Type B pancreatic cell (in vitro differentiated cells): ENCODE results near the gene SPRED2. TPM values are rescaled to one million over a fixed set of nuclear protein-coding genes. Genes with fewer than 3 reads are reported as not detected.
"Not testable (repeated sequence)": the region's sequence is repeated elsewhere in the genome, so short reads cannot be mapped to it uniquely, and the experiment has no call there.

Experiments
- DNase-seq: peaks from one replicate; pipeline ENCODE4 v3.0.0; 2021; ENCODE audit warnings: mixed read lengths; ENCODE audit not compliant: unreplicated experiment; ENCODE audit errors: extremely low spot score
- H3K27ac Mint-ChIP-seq: 2 replicates; pipeline ENCODE4 v1.8.0; 2021; ENCODE audit warnings: mild to moderate bottlenecking, mixed read lengths
- H3K27me3 Mint-ChIP-seq: 2 replicates; pipeline ENCODE4 v1.8.0; 2021; ENCODE audit warnings: mixed read lengths
- H3K36me3 Mint-ChIP-seq: 2 replicates; pipeline ENCODE4 v1.8.0; 2021; ENCODE audit warnings: mixed read lengths
- H3K4me1 Mint-ChIP-seq: one replicate; pipeline ENCODE4 v1.8.0; 2021; ENCODE audit warnings: mixed read lengths; ENCODE audit not compliant: unreplicated experiment
- H3K4me3 Mint-ChIP-seq: 2 replicates; pipeline ENCODE4 v1.8.0; 2021; ENCODE audit warnings: mild to moderate bottlenecking, mixed read lengths
- H3K9me3 Mint-ChIP-seq: 2 replicates; pipeline ENCODE4 v1.8.0; 2021; ENCODE audit warnings: mixed read lengths
- total RNA-seq: library from RNA; stranded (reverse); gene quantifications from 2 replicates; pipeline ENCODE4 v1.2.1, GENCODE V29; 2021; ENCODE audit warnings: low replicate concordance
- TF ChIP-seq, protein P1 (sequence below): fragments of 200-600 bp; sonication (generic); conservative IDR thresholded peaks from 2 replicates; pipeline ENCODE4 v1.5.0; 2021; ENCODE audit warnings: antibody characterized with exemption, mild to moderate bottlenecking

Gene SPRED2
- total RNA-seq, 1 donor from 2014 or later = 38.9 TPM

DNA sequence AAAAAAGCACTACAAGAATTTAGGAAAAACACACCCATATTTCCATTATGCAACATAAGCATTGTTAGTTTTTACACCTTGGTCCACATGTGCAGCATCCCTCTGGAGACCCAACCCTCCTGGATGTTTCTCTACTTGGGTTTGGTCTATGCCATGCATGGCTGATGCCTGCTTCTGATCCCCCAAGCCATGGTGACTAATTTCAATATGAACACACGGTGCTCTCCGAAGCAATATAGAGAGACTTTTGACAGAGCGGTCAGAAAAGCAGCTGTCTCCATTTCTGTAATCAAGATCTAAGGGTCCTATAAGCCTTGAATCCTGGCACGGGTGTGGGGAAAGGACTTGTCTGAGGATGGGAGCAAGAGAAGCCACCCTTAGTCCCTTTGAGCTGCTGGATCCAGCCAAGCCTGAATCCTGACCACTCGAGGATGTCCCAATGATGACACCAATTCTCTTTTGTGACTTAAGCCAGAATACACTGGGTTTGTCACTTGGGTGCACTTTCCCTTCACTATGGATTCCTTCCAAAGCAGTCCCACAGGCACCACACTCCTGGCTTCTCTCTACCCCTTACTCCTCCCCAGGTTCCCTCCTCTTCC is 113.2 kb downstream of the SPRED2 start:
- TF ChIP-seq, protein P1, sequence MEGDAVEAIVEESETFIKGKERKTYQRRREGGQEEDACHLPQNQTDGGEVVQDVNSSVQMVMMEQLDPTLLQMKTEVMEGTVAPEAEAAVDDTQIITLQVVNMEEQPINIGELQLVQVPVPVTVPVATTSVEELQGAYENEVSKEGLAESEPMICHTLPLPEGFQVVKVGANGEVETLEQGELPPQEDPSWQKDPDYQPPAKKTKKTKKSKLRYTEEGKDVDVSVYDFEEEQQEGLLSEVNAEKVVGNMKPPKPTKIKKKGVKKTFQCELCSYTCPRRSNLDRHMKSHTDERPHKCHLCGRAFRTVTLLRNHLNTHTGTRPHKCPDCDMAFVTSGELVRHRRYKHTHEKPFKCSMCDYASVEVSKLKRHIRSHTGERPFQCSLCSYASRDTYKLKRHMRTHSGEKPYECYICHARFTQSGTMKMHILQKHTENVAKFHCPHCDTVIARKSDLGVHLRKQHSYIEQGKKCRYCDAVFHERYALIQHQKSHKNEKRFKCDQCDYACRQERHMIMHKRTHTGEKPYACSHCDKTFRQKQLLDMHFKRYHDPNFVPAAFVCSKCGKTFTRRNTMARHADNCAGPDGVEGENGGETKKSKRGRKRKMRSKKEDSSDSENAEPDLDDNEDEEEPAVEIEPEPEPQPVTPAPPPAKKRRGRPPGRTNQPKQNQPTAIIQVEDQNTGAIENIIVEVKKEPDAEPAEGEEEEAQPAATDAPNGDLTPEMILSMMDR = no peak
- H3K27ac Mint-ChIP-seq = no peak overlapping the region
- no peaks in the 10 kb centered on the region for H3K27me3 Mint-ChIP-seq
- peaks cover 35% of the 10 kb centered on the region for H3K36me3 Mint-ChIP-seq
- H3K9me3 Mint-ChIP-seq = no peaks in the 10 kb centered on the region
- no peak for DNase-seq
- no peak overlapping the region for H3K4me3 Mint-ChIP-seq
- H3K4me1 Mint-ChIP-seq = no peaks in the 10 kb centered on the region

DNA sequence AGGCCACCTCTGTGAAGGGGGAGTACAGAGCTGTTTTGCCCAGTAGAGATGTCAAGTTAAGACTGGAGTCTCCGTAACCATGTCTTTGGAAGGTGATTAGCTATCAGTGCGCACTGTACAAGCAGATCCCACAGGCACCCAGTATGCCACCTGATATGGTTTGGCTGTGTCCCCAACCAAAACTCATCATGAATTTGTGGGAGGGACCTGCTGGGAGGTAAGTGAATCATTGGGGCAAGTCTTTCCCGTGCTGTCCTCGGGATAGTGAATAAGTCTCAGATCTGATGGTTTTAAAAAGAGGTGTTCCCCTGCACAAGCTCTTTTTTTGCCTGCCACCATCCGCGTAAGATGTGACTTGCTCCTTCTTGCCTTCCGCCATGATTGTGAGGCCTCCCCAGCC is 114.6 kb downstream of the SPRED2 start:
- H3K4me1 Mint-ChIP-seq = no peaks in the 10 kb centered on the region
- no peaks in the 10 kb centered on the region for H3K9me3 Mint-ChIP-seq
- no peak for DNase-seq
- H3K27me3 Mint-ChIP-seq = no peaks in the 10 kb centered on the region
- H3K4me3 Mint-ChIP-seq = no peak overlapping the region
- TF ChIP-seq, protein P1 = no peak
- H3K36me3 Mint-ChIP-seq = peaks cover 40% of the 10 kb centered on the region
- no peak overlapping the region for H3K27ac Mint-ChIP-seq

DNA sequence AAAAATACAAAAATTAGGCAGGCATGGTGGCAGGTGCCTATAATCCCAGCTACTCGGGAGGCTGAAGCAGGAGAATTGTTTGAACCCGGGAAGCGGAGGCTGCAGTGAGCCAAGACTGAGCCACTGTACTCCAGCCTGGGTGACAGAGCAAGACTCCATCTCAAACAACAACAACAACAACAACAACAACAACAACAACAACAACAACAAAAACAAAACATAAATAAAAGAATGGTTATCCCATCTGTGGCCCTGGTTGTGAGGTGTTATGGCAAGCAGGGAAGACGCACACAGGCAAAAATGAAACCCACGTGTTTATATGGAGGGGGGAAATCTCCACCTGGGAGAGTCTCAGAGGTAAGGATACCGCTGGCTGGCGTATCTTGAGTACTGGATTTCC is 115.0 kb downstream of the SPRED2 start:
- peaks cover 44% of the 10 kb centered on the region for H3K36me3 Mint-ChIP-seq

DNA sequence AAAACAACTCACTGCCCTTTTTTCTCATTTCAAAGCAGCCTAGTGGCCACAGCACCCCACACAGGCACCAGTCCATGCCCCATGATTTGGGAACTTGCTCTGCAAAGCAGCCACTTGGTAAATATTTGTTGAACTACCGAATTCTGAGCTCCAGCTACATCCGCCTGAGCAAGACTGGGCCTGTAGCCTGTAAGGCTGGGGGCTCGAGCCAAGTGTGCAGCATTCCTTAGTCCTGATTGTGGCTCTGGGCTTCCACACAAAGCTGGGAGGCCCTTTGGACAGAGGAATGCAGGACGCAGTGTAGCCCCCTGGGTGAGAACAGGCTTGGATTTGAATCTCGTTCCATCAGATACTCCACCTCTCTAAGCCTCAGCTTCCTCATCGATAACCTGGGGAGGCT is 116.3 kb downstream of the SPRED2 start:
- Mint-ChIP-seq H3K9me3 (no peaks in the 10 kb centered on the region), H3K4me1 (no peaks in the 10 kb centered on the region), H3K27ac (peak overlapping the region; percentile 55), H3K36me3 (peaks cover 54% of the 10 kb centered on the region), H3K4me3 (no peak overlapping the region), H3K27me3 (no peaks in the 10 kb centered on the region)
- TF ChIP-seq, protein P1 = peak; percentile 24
- DNase-seq = no peak

More for the DNA sequence above, 115.0 kb downstream of the SPRED2 start:
- not testable (repeated sequence) for H3K4me3 Mint-ChIP-seq, H3K27me3 Mint-ChIP-seq, H3K4me1 Mint-ChIP-seq, H3K9me3 Mint-ChIP-seq, DNase-seq
- peak overlapping the region; percentile 55 for H3K27ac Mint-ChIP-seq

DNA sequence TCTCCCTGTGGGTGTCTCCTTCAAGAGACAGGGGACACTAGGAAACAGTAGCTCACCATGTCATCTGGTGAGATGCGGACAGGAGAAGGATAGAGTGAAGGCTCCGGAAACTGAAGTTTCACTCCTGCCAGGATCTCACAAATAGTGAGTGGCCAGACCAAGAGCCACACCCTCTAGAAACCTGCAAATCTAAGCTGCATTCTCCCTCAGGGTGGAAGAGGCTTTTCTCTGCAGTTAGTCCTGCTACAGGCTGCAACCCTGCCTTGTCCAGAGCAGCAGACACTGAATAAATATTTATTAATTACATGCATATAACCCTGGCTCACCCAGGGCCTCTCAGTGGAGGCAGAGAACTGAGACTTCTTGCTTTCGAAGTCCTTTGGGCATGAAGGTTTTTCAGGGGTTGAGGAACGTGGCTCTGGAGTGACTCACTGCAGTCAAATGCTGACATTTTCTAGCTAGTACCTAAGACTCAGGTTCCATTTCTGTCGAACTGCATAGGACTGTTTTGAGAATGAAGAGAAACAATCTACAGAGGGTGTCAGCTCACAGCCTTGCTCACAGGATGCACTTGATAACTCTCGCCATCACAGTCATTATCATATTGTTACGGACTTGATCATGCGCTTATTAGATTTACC is 117.5 kb downstream of the SPRED2 start:
- peak overlapping the region; percentile 72 for H3K27ac Mint-ChIP-seq
- TF ChIP-seq, protein P1 = no peak
- no peak overlapping the region for H3K4me3 Mint-ChIP-seq
- no peaks in the 10 kb centered on the region for H3K27me3 Mint-ChIP-seq
- H3K9me3 Mint-ChIP-seq = no peaks in the 10 kb centered on the region
- H3K36me3 Mint-ChIP-seq = peaks cover 58% of the 10 kb centered on the region
- H3K4me1 Mint-ChIP-seq = peaks cover 8% of the 10 kb centered on the region
- no peak for DNase-seq

DNA sequence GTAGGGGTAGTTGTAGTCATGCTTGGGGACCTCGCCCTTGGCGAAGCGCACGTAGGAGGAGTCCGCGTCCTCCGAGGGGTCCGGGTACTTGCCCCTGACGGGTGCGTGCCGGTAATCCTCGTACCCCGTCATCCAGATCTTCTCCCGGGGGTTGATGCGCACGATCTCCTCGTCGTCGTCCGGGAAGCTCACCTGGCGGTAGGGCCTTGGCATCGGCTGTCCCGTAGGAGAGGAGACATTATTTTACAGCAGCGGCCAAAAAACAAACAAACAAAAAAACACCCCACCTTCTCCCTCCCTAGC is 118.5 kb downstream of the SPRED2 start:
- Mint-ChIP-seq H3K27ac (no peak overlapping the region), H3K36me3 (peaks cover 60% of the 10 kb centered on the region), H3K4me1 (peaks cover 13% of the 10 kb centered on the region), H3K4me3 (no peak overlapping the region), H3K9me3 (no peaks in the 10 kb centered on the region), H3K27me3 (no peaks in the 10 kb centered on the region)
- no peak for DNase-seq
- TF ChIP-seq, protein P1 = no peak
